HCT116 (cell line): ENCODE measurements around the gene FAM13A. TPM values are rescaled to one million over a fixed set of nuclear protein-coding genes. Genes with fewer than 3 reads are reported as not detected.

Source experiments
- ATAC-seq: fragments of 200-7000 bp; cut with Tn5 transposase; 2 replicates; pipeline ENCODE4 v1.9.1; 2020; ENCODE audit warnings: mild to moderate bottlenecking, moderate library complexity
- BruUV-seq: library from RNA; stranded (reverse); fragments of 400-500 nt; replicated peaks from 2 replicates; lab custom pipeline; 2021; lab: Mats Ljungman, UMichigan
- CTCF ChIA-PET: fragments of 300-600 bp; sonication (Branson Sonifier 250); formaldehyde crosslinking; loops from one replicate; lab custom pipeline; 2021; ENCODE audit warnings: antibody characterized with exemption; lab: Charles Lee
- POLR2A ChIA-PET: fragments of 300-600, 350-600 bp; sonication (Branson Sonifier 250); formaldehyde crosslinking; loops from one replicate; lab custom pipeline; 2021; ENCODE audit warnings: antibody characterized with exemption; lab: Charles Lee
- RAD21 ChIA-PET, 2 experiments: fragments of 300-600 bp; sonication (Branson Sonifier 250); formaldehyde crosslinking; loops; one replicate each; lab custom pipeline; 2023; ENCODE audit warnings: low total read pairs in 2 of 2; ENCODE audit not compliant: uncharacterized antibody in 2 of 2, unreplicated experiment in 2 of 2, low non-redundant PET in 1 of 2; lab: Charles Lee
- DNase-seq: peaks from one replicate; pipeline ENCODE4 v3.0.0-alpha.2; 2010; ENCODE audit warnings: low read depth, low spot score
- H2AFZ ChIP-seq: fragments of 200-600 bp; shearing (Covaris generic), sonication (generic); 2 replicates; pipeline ENCODE4 v1.6.1; 2017; ENCODE audit warnings: low read depth, mixed run types, mixed read lengths, antibody characterized with exemption, low read length; ENCODE audit not compliant: poor library complexity, severe bottlenecking
- H3K27ac ChIP-seq: 2 replicates; pipeline ENCODE4 v1.5.1; 2012; ENCODE audit warnings: low read depth, low read length
- H3K27me3 ChIP-seq: fragments of 200-600 bp; sonication (generic); 2 replicates; pipeline ENCODE4 v1.6.1; 2016; ENCODE audit warnings: mixed run types, low read length, mixed read lengths; ENCODE audit not compliant: insufficient read depth
- H3K36me3 ChIP-seq, 2 experiments: fragments of 200-500 bp in 1 of 2; fragments of 200-600 bp in 1 of 2; sonication (Bioruptor generic) in 1 of 2; sonication (generic) in 1 of 2; 2 replicates each; pipeline versions ENCODE4 v1.5.1 to v1.6.1; 2014 to 2016; ENCODE audit warnings: low read length in 2 of 2, inconsistent platforms in 1 of 2, mixed read lengths in 1 of 2, mixed run types in 1 of 2; ENCODE audit not compliant: insufficient read depth in 2 of 2, control insufficient read depth in 1 of 2
- H3K4me1 ChIP-seq, 2 experiments: fragments of 200-600 bp in 1 of 2; sonication (generic) in 1 of 2; 2 replicates each; pipeline versions ENCODE4 v1.5.1 to v1.6.1; 2012 to 2017; ENCODE audit warnings: low read length in 2 of 2, inconsistent platforms in 1 of 2, mild to moderate bottlenecking in 1 of 2, mixed read lengths in 1 of 2, mixed run types in 1 of 2, moderate library complexity in 1 of 2; ENCODE audit not compliant: insufficient read depth in 2 of 2, control insufficient read depth in 1 of 2
- H3K4me2 ChIP-seq: fragments of 200-600 bp; sonication (generic); 2 replicates; pipeline ENCODE4 v1.6.1; 2017; ENCODE audit warnings: mixed run types, low read length, mixed read lengths
- H3K4me3 ChIP-seq, 2 experiments: fragments of 200-600 bp in 1 of 2; sonication (generic) in 1 of 2; replicated peaks in 1 of 2; 2 replicates each; pipeline ENCODE4 v1.5.1; 2011 to 2016; ENCODE audit warnings: low read length in 2 of 2, control low read depth in 1 of 2, low read depth in 1 of 2, mild to moderate bottlenecking in 1 of 2, mixed read lengths in 1 of 2, mixed run types in 1 of 2
- H3K79me2 ChIP-seq: fragments of 200-600 bp; sonication (generic); 2 replicates; pipeline ENCODE4 v1.6.1; 2017; ENCODE audit warnings: mild to moderate bottlenecking, mixed run types, low read length, moderate library complexity, mixed read lengths; ENCODE audit not compliant: insufficient read depth
- H3K9ac ChIP-seq: fragments of 200-600 bp; sonication (generic); 2 replicates; pipeline ENCODE4 v1.6.1; 2016; ENCODE audit warnings: low read length, mixed read lengths
- H3K9me2 ChIP-seq: fragments of 200-600 bp; sonication (generic), shearing (Covaris generic); 2 replicates; pipeline ENCODE4 v1.6.1; 2017; ENCODE audit warnings: mixed run types, mild to moderate bottlenecking, moderate library complexity; ENCODE audit not compliant: insufficient read depth
- H3K9me3 ChIP-seq, 2 experiments: fragments of 200-500 bp in 1 of 2; fragments of 200-600 bp in 1 of 2; sonication (Bioruptor generic) in 1 of 2; sonication (generic) in 1 of 2; 2 replicates each; pipeline ENCODE4 v1.6.1; 2014 to 2017; ENCODE audit warnings: low read length in 2 of 2, mixed read lengths in 2 of 2, inconsistent platforms in 1 of 2, low read depth in 1 of 2, mild to moderate bottlenecking in 1 of 2, mixed run types in 1 of 2, moderate library complexity in 1 of 2; ENCODE audit not compliant: control insufficient read depth in 1 of 2, insufficient read depth in 1 of 2
- H4K20me1 ChIP-seq: fragments of 200-600 bp; sonication (generic), shearing (Covaris generic); 2 replicates; pipeline ENCODE4 v1.6.1; 2017; ENCODE audit warnings: mixed run types, mild to moderate bottlenecking, moderate library complexity; ENCODE audit not compliant: insufficient read depth
- ATF3 ChIP-seq: IDR thresholded peaks from 2 replicates; pipeline ENCODE4 v1.6.1; 2012
- CBX3 ChIP-seq: IDR thresholded peaks from 2 replicates; pipeline ENCODE4 v1.6.1; 2012; ENCODE audit warnings: low read depth
- ELF1 ChIP-seq: IDR thresholded peaks from 2 replicates; pipeline ENCODE4 v1.6.1; 2012; ENCODE audit warnings: low read depth, borderline replicate concordance
- EZH2 ChIP-seq: fragments of 200-600 bp; sonication (generic); IDR thresholded peaks from 2 replicates; pipeline ENCODE4 v1.6.1; 2017; ENCODE audit warnings: antibody characterized with exemption, mixed run types
- EZH2phosphoT487 ChIP-seq: fragments of 200-600 bp; IDR thresholded peaks from 2 replicates; pipeline ENCODE4 v1.6.1; 2018; ENCODE audit warnings: antibody characterized with exemption, borderline replicate concordance
- FOSL1 ChIP-seq: IDR thresholded peaks from 2 replicates; pipeline ENCODE4 v1.6.1; 2012; ENCODE audit warnings: low read depth
- JUND ChIP-seq: IDR thresholded peaks from 2 replicates; pipeline ENCODE4 v1.6.1; 2012
- MAX ChIP-seq: IDR thresholded peaks from 2 replicates; pipeline ENCODE4 v1.6.1; 2012
- POLR2A ChIP-seq: IDR thresholded peaks from 2 replicates; pipeline ENCODE4 v1.7.0; 2011; ENCODE audit warnings: borderline replicate concordance; ENCODE audit not compliant: insufficient read depth, insufficient read length; ENCODE audit errors: extremely low read depth
- POLR2AphosphoS5 ChIP-seq: IDR thresholded peaks from 2 replicates; pipeline ENCODE4 v1.6.1; 2011; ENCODE audit warnings: mild to moderate bottlenecking, low read depth, low read length, moderate library complexity
- SRF ChIP-seq: IDR thresholded peaks from 2 replicates; pipeline ENCODE4 v1.6.1; 2012; ENCODE audit warnings: low read depth
- TCF7L2 ChIP-seq: IDR thresholded peaks from 2 replicates; pipeline ENCODE4 v1.7.0; 2011; ENCODE audit warnings: borderline replicate concordance, inconsistent platforms; ENCODE audit not compliant: insufficient read depth, insufficient read length; ENCODE audit errors: extremely low read depth
- YY1 ChIP-seq: IDR thresholded peaks from 2 replicates; pipeline ENCODE4 v1.6.1; 2011; ENCODE audit warnings: low read length, low read depth, moderate library complexity, mild to moderate bottlenecking; ENCODE audit not compliant: insufficient replicate concordance; ENCODE audit errors: extremely low read depth
- ZNF274 ChIP-seq: fragments of 200-500 bp; sonication (Bioruptor generic); IDR thresholded peaks from 2 replicates; pipeline ENCODE4 v1.6.1; 2014; ENCODE audit warnings: mild to moderate bottlenecking, low read depth, low read length, inconsistent platforms
- intact Hi-C: fragments of 100-400 bp; cut with micrococcal nuclease; formaldehyde crosslinking; loops from 2 replicates; pipeline ENCODE4 v1.10.0; 2022
- total RNA-seq: library from RNA; stranded (reverse); gene quantifications from one replicate; pipeline ENCODE4 v1.2.1, GENCODE V29; 2021; ENCODE audit not compliant: unreplicated experiment

The FAM13A gene
- total RNA-seq, 1 experiment from 2014 or later: 17.2 TPM

GRCh38 chr4:88730811-88731210 lies 326.2 kb downstream of the FAM13A start:
- ATAC-seq (no peak), DNase-seq (no peak)
- TF ChIP-seq MAX (no peak), JUND (no peak), EZH2 (no peak), POLR2A (no peak), SRF (no peak), YY1 (no peak), ZNF274 (no peak), ELF1 (no peak), POLR2AphosphoS5 (no peak), ATF3 (no peak), FOSL1 (no peak), EZH2phosphoT487 (no peak), TCF7L2 (no peak), CBX3 (no peak)
- no peaks in the 10 kb centered on the region for H3K9me2 ChIP-seq
- no peaks in the 10 kb centered on the region for H3K79me2 ChIP-seq
- no TSS peak for BruUV-seq
- H3K9me3 ChIP-seq: no peaks in the 10 kb centered on the region
- ChIA-PET CTCF (no interaction called here), RAD21 (no interaction called here), POLR2A (no interaction called here)
- H3K27me3 ChIP-seq: no peaks in the 10 kb centered on the region
- no peak overlapping the region for H3K27ac ChIP-seq
- H3K4me3 ChIP-seq: no peak overlapping the region
- H3K36me3 ChIP-seq: peaks cover 0 to 10% of the 10 kb centered on the region in 2 experiments; a peak in 1 of 4 replicates
- intact Hi-C loops: no loop called here
- no peak overlapping the region for H2AFZ ChIP-seq
- no peaks in the 10 kb centered on the region for H3K4me1 ChIP-seq
- H4K20me1 ChIP-seq: no peaks in the 10 kb centered on the region
- H3K9ac ChIP-seq: no peak overlapping the region
- H3K4me2 ChIP-seq: no peak overlapping the region
